Left ventricle myocardium inferior (tissue), 1 donor: ENCODE data around the gene CORO2B. TPM values are rescaled to one million over a fixed set of nuclear protein-coding genes. Genes with fewer than 3 reads are reported as not detected.

ENCODE experiments used
- DNase-seq: peaks from one replicate; pipeline ENCODE4 v3.0.0-alpha.2; 2020
- H3K27ac ChIP-seq: fragments of 200-600 bp; replicated peaks from 2 replicates; pipeline ENCODE4 v1.8.0; 2021
- H3K27me3 ChIP-seq: fragments of 200-600 bp; 2 replicates; pipeline ENCODE4 v1.8.0; 2021; ENCODE audit warnings: low read depth
- H3K36me3 ChIP-seq: fragments of 200-600 bp; 2 replicates; pipeline ENCODE4 v1.8.0; 2021
- H3K4me1 ChIP-seq: fragments of 200-600 bp; 2 replicates; pipeline ENCODE4 v1.8.0; 2021
- H3K4me3 ChIP-seq: fragments of 200-600 bp; 2 replicates; pipeline ENCODE4 v1.8.0; 2021; ENCODE audit warnings: mild to moderate bottlenecking, moderate library complexity
- H3K9me3 ChIP-seq: fragments of 200-600 bp; replicated peaks from 2 replicates; pipeline ENCODE4 v1.8.0; 2021
- intact Hi-C: fragments of 100-400 bp; cut with micrococcal nuclease; formaldehyde crosslinking; loops from one replicate; pipeline ENCODE4 v1.11.0; 2022
- total RNA-seq: library from RNA; stranded (reverse); fragmentation: NEBNext Ultra II Directional; extraction: Animal tissue kit (Norgen Biotek cat#: 25700); gene quantifications from one replicate; pipeline ENCODE4 v1.2.1, GENCODE V29; 2021
- TF ChIP-seq, protein P1 (sequence below): fragments of 200-600 bp; IDR thresholded peaks from 2 replicates; pipeline ENCODE4 v1.8.0; 2021; ENCODE audit warnings: antibody characterized with exemption, mild to moderate bottlenecking, borderline replicate concordance
- donor health status: DM: no; HTN: yes; CAD: no; lungs with severe emphysema.

Gene CORO2B
- total RNA-seq, 1 donor from 2014 or later: 5.0 TPM

DNA sequence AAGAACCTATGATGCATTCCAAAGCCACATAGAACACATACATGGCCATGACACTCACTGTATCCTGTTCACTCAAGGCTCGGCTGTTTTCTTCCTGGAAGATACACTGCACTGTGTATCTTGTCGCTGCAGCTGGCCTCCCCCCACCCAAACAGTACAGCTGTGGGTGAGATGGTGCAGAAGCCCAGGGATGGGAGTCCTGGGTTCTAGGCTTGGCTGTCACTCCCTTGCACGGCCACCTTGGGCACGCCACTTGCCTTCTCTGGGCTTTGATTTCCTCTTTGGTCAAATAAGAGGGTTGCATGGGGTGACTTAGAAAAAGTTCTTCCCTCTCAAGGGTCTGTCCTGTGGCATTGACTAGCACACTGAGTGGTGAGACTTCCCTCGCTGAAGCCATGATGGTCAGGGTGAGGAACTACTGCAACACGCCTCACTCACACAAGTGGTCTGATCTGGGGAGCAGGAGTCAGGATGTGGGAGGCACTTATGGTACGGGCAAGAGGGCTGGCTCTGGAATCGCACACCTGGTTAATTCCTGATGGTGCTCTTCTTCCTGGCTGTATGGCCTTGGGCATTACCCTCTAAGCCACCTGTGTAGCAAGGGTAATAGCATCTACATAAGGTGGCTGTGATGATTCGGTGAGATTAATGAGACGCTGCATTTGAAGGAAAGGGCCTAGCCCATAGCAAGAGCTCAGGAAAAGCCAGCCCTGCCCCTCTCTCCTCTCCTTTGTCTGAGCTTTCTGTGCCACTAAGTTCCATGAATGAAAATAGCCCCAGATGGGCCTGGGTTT, 197.9 kb downstream of the CORO2B start:
- TF ChIP-seq, protein P1, sequence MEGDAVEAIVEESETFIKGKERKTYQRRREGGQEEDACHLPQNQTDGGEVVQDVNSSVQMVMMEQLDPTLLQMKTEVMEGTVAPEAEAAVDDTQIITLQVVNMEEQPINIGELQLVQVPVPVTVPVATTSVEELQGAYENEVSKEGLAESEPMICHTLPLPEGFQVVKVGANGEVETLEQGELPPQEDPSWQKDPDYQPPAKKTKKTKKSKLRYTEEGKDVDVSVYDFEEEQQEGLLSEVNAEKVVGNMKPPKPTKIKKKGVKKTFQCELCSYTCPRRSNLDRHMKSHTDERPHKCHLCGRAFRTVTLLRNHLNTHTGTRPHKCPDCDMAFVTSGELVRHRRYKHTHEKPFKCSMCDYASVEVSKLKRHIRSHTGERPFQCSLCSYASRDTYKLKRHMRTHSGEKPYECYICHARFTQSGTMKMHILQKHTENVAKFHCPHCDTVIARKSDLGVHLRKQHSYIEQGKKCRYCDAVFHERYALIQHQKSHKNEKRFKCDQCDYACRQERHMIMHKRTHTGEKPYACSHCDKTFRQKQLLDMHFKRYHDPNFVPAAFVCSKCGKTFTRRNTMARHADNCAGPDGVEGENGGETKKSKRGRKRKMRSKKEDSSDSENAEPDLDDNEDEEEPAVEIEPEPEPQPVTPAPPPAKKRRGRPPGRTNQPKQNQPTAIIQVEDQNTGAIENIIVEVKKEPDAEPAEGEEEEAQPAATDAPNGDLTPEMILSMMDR: no peak
- peak overlapping the region; percentile 75 for H3K27ac ChIP-seq
- H3K9me3 ChIP-seq: no peaks in the 10 kb centered on the region
- H3K4me3 ChIP-seq: no peak overlapping the region
- intact Hi-C loops: no loop called here
- H3K4me1 ChIP-seq: peaks cover 34% of the 10 kb centered on the region
- no peak for DNase-seq
- H3K27me3 ChIP-seq: no peaks in the 10 kb centered on the region
- peaks cover 32% of the 10 kb centered on the region for H3K36me3 ChIP-seq

Other genes with a start within 250 kb of the CORO2B start
- 31.4 TPM for gene ITGA11, start 146.8 kb upstream of the CORO2B start, total RNA-seq
- gene ANP32A, start 241.9 kb downstream of the CORO2B start, total RNA-seq: 150 TPM